IMR-90 (cell line): ENCODE measurements around the gene DRAXIN. TPM values are rescaled to one million over a fixed set of nuclear protein-coding genes. Genes with fewer than 3 reads are reported as not detected.
A peak's percentile ranks its signal among the peaks of the same experiment; 100 is the strongest.

Experiments used
- ATAC-seq: fragments of 200-7000 bp; cut with Tn5 transposase; 2 replicates; pipeline ENCODE4 v1.9.1; 2020; ENCODE audit warnings: low read depth, mild to moderate bottlenecking, moderate library complexity
- BruUV-seq: library from RNA; stranded (reverse); fragments of 400-500 nt; replicated peaks from 2 replicates; lab custom pipeline; 2021; lab: Mats Ljungman, UMichigan
- CTCF ChIA-PET: fragments of 300-600 bp; formaldehyde crosslinking; extraction: SDS; loops from one replicate; lab custom pipeline; 2021; ENCODE audit warnings: antibody characterized with exemption; lab: Yijun Ruan, JAX
- POLR2A ChIA-PET: fragments of 300-600 bp; sonication (Branson Sonifier 250); formaldehyde crosslinking; loops from one replicate; lab custom pipeline; 2022; ENCODE audit warnings: antibody characterized with exemption; ENCODE audit not compliant: unreplicated experiment; lab: Charles Lee
- DNase-seq: peaks from one replicate; pipeline ENCODE4 v3.0.0; 2013
- H2AFZ ChIP-seq: replicated peaks from 2 replicates; pipeline ENCODE3; 2013; ENCODE audit warnings: low read length, mild to moderate bottlenecking; ENCODE audit not compliant: poor library complexity
- H2AK5ac ChIP-seq: 2 replicates; pipeline ENCODE4 v1.6.1; 2013; ENCODE audit warnings: low read depth, low read length, inconsistent platforms
- H2AK9ac ChIP-seq: replicated peaks from 2 replicates; pipeline ENCODE3; 2013; ENCODE audit warnings: mild to moderate bottlenecking, low read depth, low read length, moderate library complexity; ENCODE audit not compliant: poor library complexity
- H2BK120ac ChIP-seq: 2 replicates; pipeline ENCODE4 v1.6.1; 2013; ENCODE audit warnings: low read depth, low read length, inconsistent platforms
- H2BK15ac ChIP-seq: 3 replicates; pipeline ENCODE4 v1.6.1; 2013; ENCODE audit warnings: low read depth, low read length, inconsistent platforms
- H2BK20ac ChIP-seq: 2 replicates; pipeline ENCODE4 v1.6.1; 2013; ENCODE audit warnings: low read depth, mild to moderate bottlenecking, inconsistent platforms, low read length, moderate library complexity
- H2BK5ac ChIP-seq: 2 replicates; pipeline ENCODE4 v1.6.1; 2013; ENCODE audit warnings: mild to moderate bottlenecking, low read depth, low read length, inconsistent platforms; ENCODE audit not compliant: poor library complexity, severe bottlenecking
- H3K14ac ChIP-seq: replicated peaks from 2 replicates; pipeline ENCODE4 v1.6.1; 2013; ENCODE audit warnings: low read depth, low read length, inconsistent platforms
- H3K18ac ChIP-seq: 2 replicates; pipeline ENCODE4 v1.6.1; 2013; ENCODE audit warnings: low read depth, low read length, control low read depth
- H3K23ac ChIP-seq: 2 replicates; pipeline ENCODE4 v1.6.1; 2013; ENCODE audit warnings: low read depth, low read length, inconsistent platforms
- H3K27ac ChIP-seq: 2 replicates; pipeline ENCODE4 v1.5.1; 2013; ENCODE audit warnings: mild to moderate bottlenecking, control low read depth, low read length; ENCODE audit not compliant: insufficient read depth
- H3K27me3 ChIP-seq: 2 replicates; pipeline ENCODE4 v1.6.1; 2013; ENCODE audit warnings: low read length; ENCODE audit not compliant: control insufficient read depth, insufficient read depth
- H3K36me3 ChIP-seq: 2 replicates; pipeline ENCODE4 v1.6.1; 2013; ENCODE audit warnings: low read length, mixed read lengths; ENCODE audit not compliant: control insufficient read depth, insufficient read depth
- H3K4ac ChIP-seq: 2 replicates; pipeline ENCODE4 v1.6.1; 2013; ENCODE audit warnings: low read depth, low read length, inconsistent platforms
- H3K4me1 ChIP-seq: 2 replicates; pipeline ENCODE4 v1.6.1; 2013; ENCODE audit warnings: low read length, mixed read lengths; ENCODE audit not compliant: control insufficient read depth, insufficient read depth
- H3K4me2 ChIP-seq: 2 replicates; pipeline ENCODE4 v1.6.1; 2013; ENCODE audit warnings: low read depth, mild to moderate bottlenecking, control low read depth, low read length, moderate library complexity
- H3K4me3 ChIP-seq: 2 replicates; pipeline ENCODE4 v1.5.1; 2013; ENCODE audit warnings: low read depth, mild to moderate bottlenecking, control low read depth, low read length, moderate library complexity; ENCODE audit not compliant: insufficient read depth
- H3K56ac ChIP-seq: 2 replicates; pipeline ENCODE4 v1.6.1; 2013; ENCODE audit warnings: low read length, inconsistent platforms; ENCODE audit not compliant: insufficient read depth; ENCODE audit errors: extremely low read depth
- H3K79me1 ChIP-seq, 2 experiments: 2 replicates each; pipeline ENCODE4 v1.6.1; 2013; ENCODE audit warnings: low read length in 2 of 2, inconsistent platforms in 1 of 2, low read depth in 1 of 2
- H3K9ac ChIP-seq: 2 replicates; pipeline ENCODE4 v1.6.1; 2013; ENCODE audit warnings: low read depth, low read length, control low read depth
- H3K9me1 ChIP-seq: 2 replicates; pipeline ENCODE4 v1.6.1; 2013; ENCODE audit warnings: low read length, inconsistent platforms; ENCODE audit not compliant: insufficient read depth
- H3K9me3 ChIP-seq: 2 replicates; pipeline ENCODE4 v1.6.1; 2013; ENCODE audit warnings: low read length; ENCODE audit not compliant: control insufficient read depth, insufficient read depth
- H4K20me1 ChIP-seq: 2 replicates; pipeline ENCODE4 v1.6.1; 2013; ENCODE audit warnings: low read length, inconsistent platforms; ENCODE audit not compliant: insufficient read depth
- H4K5ac ChIP-seq: 2 replicates; pipeline ENCODE4 v1.6.1; 2013; ENCODE audit warnings: mild to moderate bottlenecking, low read depth, low read length, control low read depth
- H4K8ac ChIP-seq, 2 experiments: 2 replicates each; pipeline ENCODE4 v1.6.1; 2013; ENCODE audit warnings: low read depth in 2 of 2, low read length in 2 of 2, control low read depth in 1 of 2, inconsistent platforms in 1 of 2
- H4K91ac ChIP-seq: 2 replicates; pipeline ENCODE4 v1.6.1; 2013; ENCODE audit warnings: low read depth, low read length, inconsistent platforms; ENCODE audit not compliant: insufficient read depth
- RFX5 ChIP-seq: IDR thresholded peaks from 2 replicates; pipeline ENCODE4 v1.8.0; 2012; ENCODE audit warnings: low read depth, mild to moderate bottlenecking, low read length, moderate library complexity
- WGBS, 2 experiments: methylation state at CpG; one replicate each; pipeline versions ENCODE4 v1.1.5 to v1.1.7; 2013; ENCODE audit warnings: missing lambda C conversion rate in 2 of 2; ENCODE audit not compliant: insufficient read length in 1 of 2; ENCODE audit errors: extremely low coverage in 2 of 2; 5-methylcytosine and 5-hydroxymethylcytosine counted together
- dilution Hi-C: fragments of 300-500 bp; cut with HindIII; formaldehyde crosslinking; loops from one replicate; pipeline ENCODE4 v1.14.3; 2018; ENCODE audit warnings: low sequenced_read_pairs; ENCODE audit not compliant: unreplicated experiment
- in situ Hi-C: fragments of 300-500 bp; cut with MboI; formaldehyde crosslinking; loops from 3 replicates; pipeline ENCODE4 v1.14.3; 2019; ENCODE audit warnings: low sequenced_read_pairs, inconsistent platforms, mixed read lengths
- intact Hi-C: fragments of 100-400 bp; cut with micrococcal nuclease; formaldehyde crosslinking; loops from 2 replicates; pipeline ENCODE4 v1.10.0; 2022
- polyA plus RNA-seq, 3 experiments: library from polyadenylated mRNA; depleted of rRNA; stranded (reverse); fragments of >200 nt; gene quantifications; 2 replicates each; pipeline ENCODE4 v1.2.3, GENCODE V29; 2012; ENCODE audit warnings: low replicate concordance in 1 of 3
- total RNA-seq: library from RNA; depleted of rRNA; stranded (reverse); fragments of >200 nt; gene quantifications from 2 replicates; pipeline ENCODE4 v1.2.3, GENCODE V29; 2012
- TF ChIP-seq, protein P1 (sequence below): fragments of 150-350 bp; IDR thresholded peaks from 2 replicates; pipeline ENCODE4 v1.6.1; 2016; ENCODE audit warnings: low read depth, mild to moderate bottlenecking, low read length, moderate library complexity, borderline replicate concordance

DRAXIN gene
- total and polyA plus RNA-seq, 2 of the 4 experiments (the other 2 are of a cell fraction), result under 0.01 to 0.02 TPM

DNA sequence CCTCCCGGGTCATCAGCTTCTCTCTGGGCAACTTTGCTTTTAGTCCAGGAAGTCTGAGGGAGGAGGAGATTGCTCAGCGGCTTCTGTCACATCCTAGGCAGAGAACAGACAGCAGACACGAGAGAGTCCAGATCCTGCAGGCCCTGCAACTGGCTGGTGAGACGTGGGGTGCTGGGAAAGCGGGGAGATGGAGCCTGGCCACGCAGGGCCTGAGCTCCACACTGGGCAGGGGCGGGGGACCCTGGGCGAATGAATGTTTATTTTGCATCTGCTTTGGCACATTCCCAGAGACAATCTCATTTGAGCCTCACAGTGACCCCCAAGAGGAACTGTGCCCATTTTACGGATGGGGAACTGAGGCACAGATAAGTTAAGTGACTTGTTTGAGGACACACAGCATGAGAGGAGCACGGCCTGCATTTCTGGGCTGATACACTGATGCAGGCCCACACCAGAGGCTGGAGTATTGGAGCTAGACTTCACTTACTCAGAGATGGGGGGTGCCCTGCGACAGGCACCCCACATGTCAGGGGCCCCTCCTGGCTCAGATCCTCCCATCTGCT lies 80.1 kb downstream of the DRAXIN start:
- no peak overlapping the region for H2BK20ac ChIP-seq
- no peak overlapping the region for H3K4ac ChIP-seq
- no peak overlapping the region for H4K91ac ChIP-seq
- H3K9ac ChIP-seq, result no peak overlapping the region
- H2AFZ ChIP-seq, result peak overlapping the region; percentile 67
- intact Hi-C loops (no loop called here), dilution Hi-C loops (no loop called here), in situ Hi-C loops (no loop called here)
- H3K27ac ChIP-seq, result no peak overlapping the region
- H2BK5ac ChIP-seq, result no peak overlapping the region
- no peak overlapping the region for H4K8ac ChIP-seq
- no peaks in the 10 kb centered on the region for H3K9me1 ChIP-seq
- no peak overlapping the region for H2BK120ac ChIP-seq
- TF ChIP-seq RFX5, result no peak
- TF ChIP-seq, protein P1, sequence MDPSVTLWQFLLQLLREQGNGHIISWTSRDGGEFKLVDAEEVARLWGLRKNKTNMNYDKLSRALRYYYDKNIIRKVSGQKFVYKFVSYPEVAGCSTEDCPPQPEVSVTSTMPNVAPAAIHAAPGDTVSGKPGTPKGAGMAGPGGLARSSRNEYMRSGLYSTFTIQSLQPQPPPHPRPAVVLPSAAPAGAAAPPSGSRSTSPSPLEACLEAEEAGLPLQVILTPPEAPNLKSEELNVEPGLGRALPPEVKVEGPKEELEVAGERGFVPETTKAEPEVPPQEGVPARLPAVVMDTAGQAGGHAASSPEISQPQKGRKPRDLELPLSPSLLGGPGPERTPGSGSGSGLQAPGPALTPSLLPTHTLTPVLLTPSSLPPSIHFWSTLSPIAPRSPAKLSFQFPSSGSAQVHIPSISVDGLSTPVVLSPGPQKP, result no peak
- no peak for ATAC-seq
- H3K4me3 ChIP-seq, result no peak overlapping the region
- no peak overlapping the region for H3K23ac ChIP-seq
- no peak overlapping the region for H3K14ac ChIP-seq
- no peak overlapping the region for H2AK5ac ChIP-seq
- H3K9me3 ChIP-seq, result no peaks in the 10 kb centered on the region
- no peak overlapping the region for H3K56ac ChIP-seq
- H2BK15ac ChIP-seq, result no peak overlapping the region
- no peak overlapping the region for H3K18ac ChIP-seq
- POLR2A ChIA-PET, result no interaction called here
- no peaks in the 10 kb centered on the region for H3K79me1 ChIP-seq
- H3K4me2 ChIP-seq, result no peak overlapping the region
- no peaks in the 10 kb centered on the region for H4K20me1 ChIP-seq
- H3K4me1 ChIP-seq, result no peaks in the 10 kb centered on the region
- DNase-seq, result no peak
- H2AK9ac ChIP-seq, result peak overlapping the region; percentile 14
- CTCF ChIA-PET, result no interaction called here
- no peak overlapping the region for H4K5ac ChIP-seq
- WGBS, 2 experiments, result 33% methylated on average over 3 of the region's 11 CpGs; no CpG with 5 or more reads in 1 of the 2 experiments
- peaks cover 12% of the 10 kb centered on the region for H3K27me3 ChIP-seq
- no TSS peak for BruUV-seq
- no peaks in the 10 kb centered on the region for H3K36me3 ChIP-seq
